Endothelial cell of umbilical vein (primary cell): ENCODE data around the gene NLGN1. TPM values are rescaled to one million over a fixed set of nuclear protein-coding genes. Genes with fewer than 3 reads are reported as not detected.
A peak's percentile ranks its signal among the peaks of the same experiment; 100 is the strongest.

ENCODE experiments used
- BruUV-seq: library from RNA; stranded (reverse); fragments of 400-500 nt; replicated peaks from 2 replicates; lab custom pipeline; 2021; lab: Mats Ljungman, UMichigan
- CTCF ChIA-PET: fragments of 300-600, 350-600 bp; sonication (Branson Sonifier 250); formaldehyde crosslinking; loops from one replicate; lab custom pipeline; 2021; ENCODE audit warnings: antibody characterized with exemption, inconsistent platforms; lab: Charles Lee
- POLR2A ChIA-PET: fragments of 300-600, 350-600 bp; sonication (Branson Sonifier 250); formaldehyde crosslinking; loops from one replicate; lab custom pipeline; 2021; ENCODE audit warnings: antibody characterized with exemption, inconsistent platforms; lab: Charles Lee
- DNase-seq: peaks from one replicate; pipeline ENCODE4 v3.0.0-alpha.2; 2011; ENCODE audit warnings: low read depth, low spot score
- FAIRE-seq: peaks from 2 replicates; lab custom pipeline; 2011; peaks lifted over from hg19 to GRCh38; lab: Jason Lieb, UNC
- H2AFZ ChIP-seq: 2 replicates; pipeline ENCODE4 v1.6.0; 2012; ENCODE audit warnings: low read depth, low read length, control low read depth, inconsistent platforms
- H3K27ac ChIP-seq: 2 replicates; pipeline ENCODE4 v1.5.1; 2011; ENCODE audit warnings: low read depth, mild to moderate bottlenecking, control low read depth, low read length, moderate library complexity; ENCODE audit not compliant: insufficient read depth
- H3K27me3 ChIP-seq, 2 experiments: 2 replicates each; pipeline versions ENCODE4 v1.6.0 to v1.6.1; 2011; ENCODE audit warnings: low read length in 2 of 2, mixed read lengths in 1 of 2; ENCODE audit not compliant: control insufficient read depth in 2 of 2, insufficient read depth in 2 of 2
- H3K36me3 ChIP-seq, 2 experiments: 2 replicates in 1 of 2; 3 replicates in 1 of 2; pipeline ENCODE4 v1.5.1; 2011; ENCODE audit warnings: low read length in 2 of 2, mild to moderate bottlenecking in 1 of 2, moderate library complexity in 1 of 2; ENCODE audit not compliant: control insufficient read depth in 2 of 2, insufficient read depth in 2 of 2; ENCODE audit errors: extremely low read depth in 1 of 2
- H3K4me1 ChIP-seq: 3 replicates; pipeline ENCODE4 v1.5.1; 2011; ENCODE audit warnings: mild to moderate bottlenecking, low read length; ENCODE audit not compliant: control insufficient read depth, insufficient read depth; ENCODE audit errors: extremely low read depth
- H3K4me2 ChIP-seq: 2 replicates; pipeline ENCODE4 v1.6.1; 2011; ENCODE audit warnings: low read length, control low read depth, mixed read lengths; ENCODE audit not compliant: insufficient read depth
- H3K4me3 ChIP-seq, 3 experiments: fragments of 200-600 bp in 1 of 3; sonication (generic), shearing (Covaris generic) in 1 of 3; replicated peaks in 1 of 3; 2 replicates each; pipeline ENCODE4 v1.5.1; 2011 to 2016; ENCODE audit warnings: control low read depth in 3 of 3, low read length in 3 of 3, mild to moderate bottlenecking in 2 of 3, inconsistent platforms in 1 of 3, low read depth in 1 of 3, moderate library complexity in 1 of 3; ENCODE audit not compliant: insufficient read depth in 1 of 3
- H3K79me2 ChIP-seq: 2 replicates; pipeline ENCODE4 v1.6.0; 2012; ENCODE audit warnings: low read length, inconsistent platforms; ENCODE audit not compliant: control insufficient read depth, insufficient read depth
- H3K9ac ChIP-seq: replicated peaks from 2 replicates; pipeline ENCODE3; 2011; ENCODE audit warnings: low read length, control low read depth; ENCODE audit not compliant: insufficient read depth; ENCODE audit errors: extremely low read depth
- H3K9me1 ChIP-seq: replicated peaks from 3 replicates; pipeline ENCODE4 v1.6.0; 2011; ENCODE audit warnings: mild to moderate bottlenecking, low read length; ENCODE audit not compliant: control insufficient read depth, insufficient read depth; ENCODE audit errors: extremely low read depth
- H3K9me3 ChIP-seq: replicated peaks from 2 replicates; pipeline ENCODE4 v1.5.1; 2012; ENCODE audit warnings: low read length, inconsistent platforms; ENCODE audit not compliant: control insufficient read depth, insufficient read depth
- H4K20me1 ChIP-seq: replicated peaks from 2 replicates; pipeline ENCODE3; 2011; ENCODE audit warnings: mild to moderate bottlenecking, low read length; ENCODE audit not compliant: control insufficient read depth, insufficient read depth; ENCODE audit errors: extremely low read depth
- EZH2 ChIP-seq: IDR thresholded peaks from 2 replicates; pipeline ENCODE4 v1.6.1; 2012; ENCODE audit warnings: borderline replicate concordance, low read depth, mild to moderate bottlenecking, moderate library complexity, low read length, inconsistent platforms; ENCODE audit not compliant: severe bottlenecking
- FOS ChIP-seq: IDR thresholded peaks from 2 replicates; pipeline ENCODE4 v1.6.1; 2011; ENCODE audit warnings: mild to moderate bottlenecking, low read length, moderate library complexity, borderline replicate concordance; ENCODE audit not compliant: insufficient read depth
- GATA2 ChIP-seq: IDR thresholded peaks from 2 replicates; pipeline ENCODE4 v1.7.0; 2011; ENCODE audit warnings: low read depth, mild to moderate bottlenecking, moderate library complexity, mixed read lengths, low read length; ENCODE audit not compliant: insufficient read length, insufficient read depth
- JUN ChIP-seq: IDR thresholded peaks from 2 replicates; pipeline ENCODE4 v1.6.1; 2011; ENCODE audit warnings: borderline replicate concordance, low read depth; ENCODE audit not compliant: insufficient read length, insufficient read depth
- MYC ChIP-seq: IDR thresholded peaks from one replicate; pipeline ENCODE4 v1.6.1; 2011; ENCODE audit warnings: mild to moderate bottlenecking, low read depth, low read length
- POLR2A ChIP-seq: IDR thresholded peaks from 2 replicates; pipeline ENCODE4 v1.6.1; 2012; ENCODE audit warnings: low read depth, mild to moderate bottlenecking, control low read depth, low read length
- POLR2AphosphoS5 ChIP-seq: IDR thresholded peaks from 2 replicates; pipeline ENCODE4 v1.6.1; 2012; ENCODE audit warnings: low read depth, mild to moderate bottlenecking, control low read depth, low read length, moderate library complexity; ENCODE audit not compliant: insufficient read depth
- dilution Hi-C: fragments of 300-500 bp; cut with MboI; formaldehyde crosslinking; loops from one replicate; pipeline ENCODE4 v1.15.0; 2019; ENCODE audit warnings: low sequenced_read_pairs; ENCODE audit not compliant: extremely low pct_ligation_motif_present
- intact Hi-C: fragments of 100-400 bp; cut with micrococcal nuclease; formaldehyde crosslinking; loops from one replicate; pipeline ENCODE4 v1.10.0; 2022
- polyA plus RNA-seq, 4 experiments: library from polyadenylated mRNA; depleted of rRNA in 3 of 4; stranded (reverse) in 3 of 4; unstranded in 1 of 4; fragments of >200 nt; gene quantifications; 2 replicates each; pipeline versions ENCODE4 v1.2.1 to v1.2.3, GENCODE V29; 2011 to 2012; ENCODE audit warnings: missing spikeins in 1 of 4
- total RNA-seq: library from RNA; stranded (reverse); gene quantifications from 2 replicates; pipeline ENCODE4 v1.2.3, GENCODE V29; 2021
- TF ChIP-seq, protein P1 (sequence below), 2 donors: IDR thresholded peaks; 1 replicate in 1 of 2; 2 replicates in 1 of 2; pipeline ENCODE4 v1.5.1; 2011; ENCODE audit warnings: low read length in 2 of 2, mild to moderate bottlenecking in 2 of 2, moderate library complexity in 2 of 2, control low read depth in 1 of 2, inconsistent platforms in 1 of 2, low read depth in 1 of 2; ENCODE audit not compliant: insufficient read depth in 1 of 2; ENCODE audit errors: extremely low read depth in 1 of 2
- TF ChIP-seq, protein P2 (sequence below): IDR thresholded peaks from 2 replicates; pipeline ENCODE4 v1.6.1; 2011; ENCODE audit not compliant: insufficient read depth, insufficient read length

Gene NLGN1
- total and polyA plus RNA-seq, 2 donors (not counting 3 experiments of a cell fraction or from before 2014, with no cell fraction given), result 7.9 to 16.3 TPM

DNA sequence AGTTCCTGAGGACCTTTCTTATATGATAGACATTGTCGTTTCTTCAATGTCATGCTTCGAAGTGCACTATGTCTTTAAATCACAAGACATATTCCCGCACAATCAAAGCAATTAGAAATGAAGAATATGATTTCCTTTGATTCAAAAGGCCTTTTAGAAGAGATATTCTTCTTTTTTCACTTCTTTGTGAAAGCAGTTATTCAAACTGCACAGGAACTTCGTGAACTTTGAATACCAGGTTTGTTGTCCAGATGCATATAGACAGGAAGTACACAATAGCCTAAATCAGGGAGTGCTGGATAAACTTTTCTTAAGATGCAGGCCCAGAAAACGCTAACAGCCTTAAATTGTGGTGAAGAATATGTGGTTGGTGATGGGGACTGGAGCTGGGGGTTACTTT lies 870.5 kb downstream of the NLGN1 start:
- dilution Hi-C loops, result no loop called here

More for the DNA sequence above, 870.5 kb downstream of the NLGN1 start:
- Histone ChIP-seq H4K20me1 (no peaks in the 10 kb centered on the region), H2AFZ (no peak overlapping the region), H3K9ac (no peak overlapping the region), H3K4me3 (no peak overlapping the region), H3K9me1 (no peaks in the 10 kb centered on the region), H3K4me2 (no peak overlapping the region), H3K36me3 (no peaks in the 10 kb centered on the region), H3K9me3 (no peaks in the 10 kb centered on the region), H3K27ac (no peak overlapping the region), H3K79me2 (no peaks in the 10 kb centered on the region), H3K4me1 (no peaks in the 10 kb centered on the region), H3K27me3 (no peaks in the 10 kb centered on the region)
- TF ChIP-seq MYC, result no peak
- TF ChIP-seq, protein P1, sequence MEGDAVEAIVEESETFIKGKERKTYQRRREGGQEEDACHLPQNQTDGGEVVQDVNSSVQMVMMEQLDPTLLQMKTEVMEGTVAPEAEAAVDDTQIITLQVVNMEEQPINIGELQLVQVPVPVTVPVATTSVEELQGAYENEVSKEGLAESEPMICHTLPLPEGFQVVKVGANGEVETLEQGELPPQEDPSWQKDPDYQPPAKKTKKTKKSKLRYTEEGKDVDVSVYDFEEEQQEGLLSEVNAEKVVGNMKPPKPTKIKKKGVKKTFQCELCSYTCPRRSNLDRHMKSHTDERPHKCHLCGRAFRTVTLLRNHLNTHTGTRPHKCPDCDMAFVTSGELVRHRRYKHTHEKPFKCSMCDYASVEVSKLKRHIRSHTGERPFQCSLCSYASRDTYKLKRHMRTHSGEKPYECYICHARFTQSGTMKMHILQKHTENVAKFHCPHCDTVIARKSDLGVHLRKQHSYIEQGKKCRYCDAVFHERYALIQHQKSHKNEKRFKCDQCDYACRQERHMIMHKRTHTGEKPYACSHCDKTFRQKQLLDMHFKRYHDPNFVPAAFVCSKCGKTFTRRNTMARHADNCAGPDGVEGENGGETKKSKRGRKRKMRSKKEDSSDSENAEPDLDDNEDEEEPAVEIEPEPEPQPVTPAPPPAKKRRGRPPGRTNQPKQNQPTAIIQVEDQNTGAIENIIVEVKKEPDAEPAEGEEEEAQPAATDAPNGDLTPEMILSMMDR (IDR thresholded peaks at IDR 0.05; ENCODE audit: extremely low read depth in 1 of 2, insufficient read depth in 1 of 2, low read depth in 1 of 2, low read length in 2 of 2), result no peak
- TF ChIP-seq JUN, result no peak
- no peak for TF ChIP-seq GATA2
- TF ChIP-seq EZH2, result no peak
- TF ChIP-seq FOS, result no peak
- TF ChIP-seq POLR2A, result no peak
- TF ChIP-seq POLR2AphosphoS5, result no peak
- TF ChIP-seq, protein P2, sequence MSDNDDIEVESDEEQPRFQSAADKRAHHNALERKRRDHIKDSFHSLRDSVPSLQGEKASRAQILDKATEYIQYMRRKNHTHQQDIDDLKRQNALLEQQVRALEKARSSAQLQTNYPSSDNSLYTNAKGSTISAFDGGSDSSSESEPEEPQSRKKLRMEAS, result no peak
- POLR2A ChIA-PET, result no interaction called here
- intact Hi-C loops, result no loop called here
- DNase-seq, result no peak
- BruUV-seq, result no TSS peak
- CTCF ChIA-PET, result no interaction called here
- FAIRE-seq, result peak; percentile 28
